ENCODE data around the gene POLR3E.
"Not testable (repeated sequence)": the region's sequence is repeated elsewhere in the genome, so short reads cannot be mapped to it uniquely, and the experiment has no call there.

POLR3E gene

DNA sequence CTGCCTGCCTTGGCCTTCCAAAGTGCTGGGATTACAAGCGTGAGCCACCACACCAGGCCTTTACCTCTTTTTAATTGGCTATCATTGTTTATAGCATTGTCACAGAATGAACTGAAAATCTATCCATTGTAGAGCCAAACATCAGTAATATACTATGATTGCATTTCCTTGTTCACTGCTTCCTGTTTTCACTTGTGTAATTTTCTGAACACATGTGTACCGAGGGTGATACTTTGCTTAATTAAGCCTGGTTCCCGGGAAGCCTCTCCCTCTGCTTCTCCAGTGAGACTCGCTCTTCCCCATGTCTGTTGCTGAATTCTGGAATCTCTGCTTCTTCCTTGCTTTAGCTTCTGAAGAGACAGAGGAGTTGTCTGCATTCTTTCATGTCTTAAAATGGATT is 33.1 kb downstream of the POLR3E start:
- Mint-ChIP-seq H3K27ac (no peak overlapping the region), H3K9me3 (peaks cover 7% of the 10 kb centered on the region), H3K27me3 (no peaks in the 10 kb centered on the region), H3K36me3 (peaks cover 86% of the 10 kb centered on the region), H3K4me3 (no peak overlapping the region), H3K4me1 (no peaks in the 10 kb centered on the region)
- ATAC-seq = no peak

DNA sequence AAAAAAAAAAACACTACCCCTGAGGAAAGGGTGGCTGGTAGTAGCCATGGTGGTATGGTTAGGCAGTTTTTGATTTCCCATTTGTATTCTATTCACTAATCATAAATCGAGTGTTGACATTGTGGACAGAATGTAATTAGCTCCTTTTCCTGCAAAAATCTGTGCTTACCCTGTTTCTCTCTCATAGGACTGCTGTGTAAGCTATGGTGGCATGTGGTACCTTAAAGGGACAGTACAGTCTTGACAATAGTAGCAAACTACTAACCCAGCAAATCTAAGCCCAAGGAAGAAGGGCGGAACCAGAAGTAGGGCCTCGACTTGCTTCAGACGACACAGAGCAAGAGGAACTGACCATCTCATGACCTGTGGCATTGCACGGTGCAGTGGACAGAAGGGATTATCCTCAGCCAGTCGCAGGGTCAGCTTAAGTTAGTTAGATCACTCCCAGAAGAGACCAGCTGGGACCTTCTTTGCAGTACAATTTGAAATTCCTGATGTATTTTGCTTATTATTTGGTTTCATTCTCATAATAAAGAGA is 36.3 kb downstream of the POLR3E start:
- Mint-ChIP-seq H3K27ac (no peak overlapping the region), H3K4me3 (no peak overlapping the region), H3K27me3 (no peaks in the 10 kb centered on the region), H3K9me3 (peaks cover 28% of the 10 kb centered on the region), H3K4me1 (no peaks in the 10 kb centered on the region), H3K36me3 (peaks cover 95% of the 10 kb centered on the region)
- no peak for ATAC-seq

DNA sequence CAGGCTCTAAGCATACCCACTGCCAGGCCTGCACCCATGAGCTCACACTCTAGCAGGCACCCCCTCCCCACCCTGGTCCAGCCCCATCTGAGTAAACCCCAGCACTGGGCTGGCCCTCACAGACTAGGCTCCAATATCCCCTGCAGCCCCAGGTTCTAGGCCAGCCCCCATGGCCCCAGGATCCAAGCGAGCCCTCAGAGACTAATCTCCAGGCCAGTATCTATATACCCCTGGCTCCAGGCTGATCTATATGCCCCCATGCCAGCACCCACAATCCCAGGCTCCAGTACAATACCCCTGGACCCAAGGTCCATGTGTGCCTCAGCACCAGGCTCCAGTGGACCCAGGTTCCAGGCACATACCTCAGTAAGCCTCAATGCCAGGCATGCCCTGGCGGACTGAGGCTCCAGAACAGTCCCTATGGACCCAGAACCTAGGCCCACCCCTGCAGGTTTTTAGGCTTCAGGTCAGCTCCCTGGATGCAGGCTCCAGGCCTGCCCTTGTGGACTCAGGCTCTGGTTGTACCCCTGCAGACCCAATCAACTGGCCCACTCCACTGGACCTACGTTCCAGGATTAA is 38.5 kb downstream of the POLR3E start:
- no peak overlapping the region for H3K4me3 Mint-ChIP-seq
- no peaks in the 10 kb centered on the region for H3K27me3 Mint-ChIP-seq
- ATAC-seq = no peak
- no peak overlapping the region for H3K27ac Mint-ChIP-seq
- peaks cover 95% of the 10 kb centered on the region for H3K36me3 Mint-ChIP-seq
- peaks cover 37% of the 10 kb centered on the region for H3K9me3 Mint-ChIP-seq
- H3K4me1 Mint-ChIP-seq = no peaks in the 10 kb centered on the region

DNA sequence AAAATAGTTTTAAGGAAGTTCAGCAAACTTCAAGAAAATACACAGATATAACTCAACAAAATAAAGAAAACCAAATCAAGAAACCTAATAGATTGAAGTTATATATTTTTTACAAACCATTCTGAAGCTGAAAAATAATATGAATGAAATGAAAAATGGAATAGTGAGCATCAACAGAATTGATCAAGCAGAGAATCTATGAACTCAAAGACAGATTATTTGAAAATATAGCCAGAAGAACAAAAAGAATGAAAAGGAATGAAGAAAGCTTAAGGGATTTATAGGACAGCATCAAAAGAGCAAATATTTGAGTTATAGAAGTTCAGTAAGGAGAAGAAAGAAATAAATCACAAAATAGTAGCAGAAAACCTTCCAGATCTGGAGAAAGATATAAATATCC is 39.4 kb downstream of the POLR3E start:
- Mint-ChIP-seq H3K4me1 (no peaks in the 10 kb centered on the region), H3K9me3 (peaks cover 37% of the 10 kb centered on the region), H3K36me3 (peaks cover 88% of the 10 kb centered on the region), H3K27ac (no peak overlapping the region), H3K4me3 (no peak overlapping the region), H3K27me3 (no peaks in the 10 kb centered on the region)
- no peak for ATAC-seq

DNA sequence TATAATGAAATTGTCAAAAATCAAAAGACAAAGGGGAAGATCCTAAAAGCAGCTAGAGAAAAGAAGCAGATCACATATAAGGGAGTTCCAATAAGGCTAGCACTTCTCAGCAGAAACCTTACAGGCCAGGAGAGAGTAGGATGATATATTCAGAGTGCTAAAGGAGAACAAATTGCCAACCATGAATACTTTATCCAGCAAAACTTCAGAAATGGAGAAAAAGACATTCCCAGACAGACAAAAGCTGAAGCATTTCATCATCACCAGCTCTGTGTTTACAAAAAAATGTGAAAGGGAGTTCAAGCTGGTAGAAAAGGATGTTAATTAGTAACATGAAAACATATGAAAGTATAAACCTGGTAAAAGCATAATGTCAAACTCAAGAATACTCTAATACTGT is 39.8 kb downstream of the POLR3E start:
- ATAC-seq = no peak
- H3K27me3 Mint-ChIP-seq = no peaks in the 10 kb centered on the region
- H3K4me1 Mint-ChIP-seq = no peaks in the 10 kb centered on the region
- H3K27ac Mint-ChIP-seq = no peak overlapping the region
- peaks cover 37% of the 10 kb centered on the region for H3K9me3 Mint-ChIP-seq
- no peak overlapping the region for H3K4me3 Mint-ChIP-seq
- H3K36me3 Mint-ChIP-seq = peaks cover 83% of the 10 kb centered on the region

DNA sequence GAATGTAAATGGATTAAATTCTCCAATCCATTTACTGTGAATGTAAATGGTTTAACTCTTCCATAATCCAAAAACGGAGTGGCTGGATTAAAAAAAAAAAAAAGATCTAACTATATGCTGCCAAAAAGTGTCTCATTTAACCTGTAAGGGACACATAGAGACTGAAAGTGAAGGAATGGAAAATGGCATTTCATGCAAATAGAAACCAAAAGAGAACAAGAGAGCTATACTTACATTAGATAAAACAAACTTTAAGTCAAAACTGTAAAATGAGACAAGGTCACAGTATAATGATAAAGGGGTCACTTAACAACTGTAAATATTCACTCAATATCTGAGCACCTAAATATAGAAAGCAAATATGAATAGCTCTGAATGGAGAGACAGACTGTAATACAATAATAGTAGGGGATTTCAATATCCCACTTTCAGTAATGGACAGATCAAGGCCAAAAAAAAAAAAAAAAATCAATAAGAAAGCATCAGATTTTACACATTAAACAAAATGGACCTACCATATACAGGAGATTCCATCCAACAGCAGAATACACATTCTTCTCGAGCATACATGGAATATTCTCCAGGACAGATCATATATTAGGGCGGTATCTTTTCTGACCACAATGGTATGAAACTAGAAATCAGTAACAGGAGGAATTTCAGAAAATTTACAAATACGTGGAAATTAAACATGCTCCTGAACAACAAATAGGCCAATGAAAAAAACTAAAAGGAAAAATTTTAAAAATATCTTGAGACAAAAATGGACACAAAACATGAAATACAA is 40.8 kb downstream of the POLR3E start:
- Mint-ChIP-seq H3K4me3 (no peak overlapping the region), H3K9me3 (peaks cover 37% of the 10 kb centered on the region), H3K4me1 (no peaks in the 10 kb centered on the region), H3K27me3 (no peaks in the 10 kb centered on the region), H3K27ac (no peak overlapping the region), H3K36me3 (peaks cover 75% of the 10 kb centered on the region)
- ATAC-seq = no peak

DNA sequence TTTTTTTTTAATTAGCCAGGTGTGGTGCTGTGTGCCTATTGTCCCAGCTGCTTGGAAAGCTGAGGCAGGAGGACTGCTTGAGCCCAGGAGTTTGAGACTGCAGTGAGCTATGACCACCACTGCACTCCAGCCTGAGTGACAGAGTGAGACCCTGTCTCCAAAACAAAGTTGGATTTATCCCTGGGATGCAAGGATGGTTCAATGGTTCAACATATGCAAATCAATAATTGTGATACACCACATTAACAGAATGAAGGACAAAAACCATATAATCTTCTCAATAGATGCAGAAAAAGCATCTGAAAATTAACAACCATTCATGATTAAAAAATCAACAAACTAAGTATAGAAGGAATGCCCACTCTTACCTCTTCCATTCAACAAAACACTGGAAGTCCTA is 43.7 kb downstream of the POLR3E start:
- Mint-ChIP-seq H3K9me3 (peaks cover 29% of the 10 kb centered on the region), H3K27me3 (no peaks in the 10 kb centered on the region), H3K4me1 (no peaks in the 10 kb centered on the region), H3K4me3 (no peak overlapping the region), H3K27ac (no peak overlapping the region), H3K36me3 (peaks cover 46% of the 10 kb centered on the region)
- no peak for ATAC-seq

DNA sequence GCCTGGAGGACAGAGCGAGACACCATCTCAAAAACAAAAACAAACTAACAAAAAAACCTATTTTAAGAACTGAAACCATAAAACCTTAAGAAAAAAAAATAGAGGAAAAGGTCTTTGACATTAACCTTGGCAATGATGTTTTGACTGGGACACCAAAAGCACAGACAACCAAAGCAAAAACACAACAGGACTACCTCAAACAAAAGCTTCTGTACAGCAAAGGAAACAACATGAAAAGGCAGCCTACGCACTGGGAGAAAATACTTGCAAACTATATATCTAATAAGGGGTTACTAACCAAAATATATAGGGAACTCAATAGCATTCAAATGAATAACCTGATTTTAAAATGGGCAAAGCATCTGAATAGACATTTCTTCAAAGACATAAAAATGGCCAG is 44.9 kb downstream of the POLR3E start:
- peaks cover 42% of the 10 kb centered on the region for H3K36me3 Mint-ChIP-seq
- no peak overlapping the region for H3K4me3 Mint-ChIP-seq
- H3K4me1 Mint-ChIP-seq = no peaks in the 10 kb centered on the region
- H3K27ac Mint-ChIP-seq = no peak overlapping the region
- peaks cover 19% of the 10 kb centered on the region for H3K9me3 Mint-ChIP-seq
- H3K27me3 Mint-ChIP-seq = no peaks in the 10 kb centered on the region
- ATAC-seq = no peak

DNA sequence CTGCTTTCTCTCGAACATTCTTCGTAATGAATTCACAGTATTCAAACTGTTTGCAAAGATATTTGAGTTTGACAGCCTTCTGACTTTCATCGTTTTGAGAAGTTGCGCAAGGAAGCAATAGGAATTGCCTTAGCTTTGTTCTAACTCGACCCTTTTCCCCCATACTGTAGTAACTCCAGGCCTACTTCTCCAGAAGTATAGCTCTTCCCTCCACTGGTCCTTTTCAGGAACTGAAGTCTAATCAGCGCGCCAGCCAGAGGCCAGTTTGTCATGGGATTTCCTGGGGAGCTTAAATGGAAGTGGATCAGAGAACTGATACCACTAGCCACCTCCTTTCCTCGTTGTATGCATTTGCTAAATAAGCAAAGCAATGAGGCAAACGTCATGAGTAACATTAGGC is 49.3 kb downstream of the POLR3E start:
- Mint-ChIP-seq H3K36me3 (peaks cover 31% of the 10 kb centered on the region), H3K27me3 (no peaks in the 10 kb centered on the region), H3K9me3 (no peaks in the 10 kb centered on the region), H3K4me1 (no peaks in the 10 kb centered on the region), H3K4me3 (no peak overlapping the region), H3K27ac (no peak overlapping the region)
- no peak for ATAC-seq

DNA sequence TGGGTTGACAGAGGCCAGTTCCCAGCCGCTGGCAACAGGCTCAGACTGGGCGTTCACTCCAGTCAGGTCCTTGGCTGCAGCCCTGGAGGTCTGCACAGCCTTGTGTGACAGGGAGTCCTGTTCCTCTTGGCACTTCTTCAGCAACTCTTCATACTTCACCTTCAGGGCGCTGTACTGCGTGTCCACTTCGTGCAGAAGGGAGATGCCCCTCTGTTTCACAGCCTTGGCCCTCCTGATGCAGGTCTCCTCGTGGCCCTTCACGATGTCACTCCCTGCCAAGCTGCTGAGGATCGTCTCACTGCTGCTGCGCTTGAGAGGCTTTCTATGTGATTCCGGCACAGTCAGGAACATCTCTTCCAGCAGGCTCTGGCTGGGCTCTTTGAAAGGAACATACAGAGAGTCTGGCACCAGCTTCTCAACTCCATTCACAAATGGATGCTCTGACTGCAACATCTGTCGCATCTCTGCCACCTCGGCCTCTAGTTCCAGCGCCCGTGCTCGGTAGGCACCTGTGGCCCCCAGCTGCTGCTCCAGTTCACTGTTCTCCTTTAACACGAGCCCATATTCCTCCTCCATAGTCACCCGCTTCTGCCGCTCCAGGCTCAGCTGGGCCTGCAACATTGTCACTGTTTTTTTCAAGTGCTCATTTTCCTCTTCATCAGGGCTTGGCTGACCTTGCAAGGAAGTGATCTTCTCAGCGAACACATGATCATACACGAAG is 50.1 kb downstream of the POLR3E start:
- Mint-ChIP-seq H3K27me3 (no peaks in the 10 kb centered on the region), H3K9me3 (no peaks in the 10 kb centered on the region), H3K36me3 (peaks cover 31% of the 10 kb centered on the region), H3K4me1 (no peaks in the 10 kb centered on the region), H3K27ac (no peak overlapping the region), H3K4me3 (no peak overlapping the region)
- ATAC-seq = no peak

DNA sequence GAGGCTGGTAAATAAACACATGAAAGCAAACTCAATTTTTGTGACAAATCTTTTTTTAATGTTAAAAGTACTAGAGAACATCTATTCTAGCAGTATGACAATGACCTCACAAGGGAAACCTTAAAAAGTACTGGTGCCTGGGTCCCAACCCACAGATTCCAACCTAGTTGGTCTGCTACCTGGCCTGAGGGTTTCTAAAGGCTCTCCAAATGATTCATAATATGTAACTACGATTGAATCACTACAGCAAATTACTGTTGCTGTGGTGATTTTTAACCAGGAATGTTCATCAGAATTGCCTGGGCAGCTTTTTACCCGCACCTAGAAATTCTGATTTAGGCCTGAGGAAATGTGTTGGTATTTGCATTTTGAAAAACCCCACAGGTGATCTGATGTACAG is 51.1 kb downstream of the POLR3E start:
- ATAC-seq = no peak
- Mint-ChIP-seq H3K4me1 (peaks cover 4% of the 10 kb centered on the region), H3K36me3 (peaks cover 31% of the 10 kb centered on the region), H3K4me3 (no peak overlapping the region), H3K9me3 (no peaks in the 10 kb centered on the region), H3K27ac (no peak overlapping the region), H3K27me3 (no peaks in the 10 kb centered on the region)

DNA sequence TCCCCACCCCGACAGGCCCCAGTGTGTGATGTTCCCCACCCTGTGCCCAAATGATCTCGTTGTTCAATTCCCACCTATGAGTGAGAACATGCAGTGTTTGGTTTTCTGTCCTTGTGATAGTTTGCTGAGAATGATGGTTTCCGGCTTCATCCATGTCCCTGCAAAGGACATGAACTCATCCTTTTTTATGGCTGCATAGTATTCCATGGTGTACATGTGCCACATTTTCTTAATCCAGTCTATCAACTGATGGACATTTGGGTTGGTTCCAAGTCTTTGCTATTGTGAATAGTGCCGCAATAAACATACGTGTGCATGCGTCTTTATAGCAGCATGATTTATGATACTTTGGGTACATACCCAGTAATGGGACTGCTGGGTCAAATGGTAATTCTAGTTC is 53.8 kb downstream of the POLR3E start:
- Mint-ChIP-seq H3K36me3 (peaks cover 31% of the 10 kb centered on the region), H3K4me1 (peaks cover 27% of the 10 kb centered on the region)
- not testable (repeated sequence) for H3K9me3 Mint-ChIP-seq, H3K27me3 Mint-ChIP-seq, H3K27ac Mint-ChIP-seq, H3K4me3 Mint-ChIP-seq, ATAC-seq

DNA sequence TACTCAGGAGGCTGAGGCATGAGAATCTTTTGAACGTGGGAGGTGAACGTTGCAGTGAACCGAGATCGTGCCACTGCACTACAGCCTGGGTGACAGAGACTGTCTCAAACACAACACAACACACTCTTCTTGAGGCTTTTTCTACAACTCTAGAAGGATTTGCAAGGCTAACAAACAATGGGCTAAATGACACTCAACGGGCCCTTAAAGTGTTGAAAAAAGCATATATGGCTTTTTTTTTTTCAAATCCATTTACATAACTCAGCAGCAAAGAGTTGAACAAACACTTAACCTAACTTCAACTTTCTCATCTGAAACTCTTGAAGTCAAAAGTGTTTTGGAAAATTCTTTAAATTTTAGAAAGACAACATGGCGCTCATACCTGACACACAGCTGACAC is 54.9 kb downstream of the POLR3E start:
- Mint-ChIP-seq H3K9me3 (no peaks in the 10 kb centered on the region), H3K4me1 (peaks cover 27% of the 10 kb centered on the region), H3K27ac (no peak overlapping the region), H3K4me3 (no peak overlapping the region), H3K27me3 (no peaks in the 10 kb centered on the region), H3K36me3 (peaks cover 23% of the 10 kb centered on the region)
- no peak for ATAC-seq

DNA sequence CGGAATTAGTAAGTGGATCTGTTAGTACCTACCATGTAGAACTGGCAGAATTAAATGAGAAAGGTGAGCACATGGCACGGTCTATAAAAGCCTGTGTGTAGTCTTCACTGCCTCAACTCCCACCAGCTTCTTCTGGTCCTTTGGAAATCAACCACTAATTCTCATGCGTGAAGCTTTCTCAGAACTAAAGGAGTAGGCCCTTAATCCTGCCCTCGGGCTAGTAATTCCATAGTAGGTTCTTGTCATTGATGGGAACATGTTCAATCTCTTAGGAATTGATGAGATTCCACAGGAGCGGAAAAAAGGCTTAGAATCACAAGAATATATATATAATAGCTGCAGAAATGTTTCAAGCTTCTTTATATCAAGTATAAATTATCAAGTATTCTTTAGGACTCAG is 55.5 kb downstream of the POLR3E start:
- peaks cover 17% of the 10 kb centered on the region for H3K36me3 Mint-ChIP-seq
- no peak overlapping the region for H3K4me3 Mint-ChIP-seq
- H3K4me1 Mint-ChIP-seq = peaks cover 33% of the 10 kb centered on the region
- no peak for ATAC-seq
- H3K9me3 Mint-ChIP-seq = no peaks in the 10 kb centered on the region
- H3K27ac Mint-ChIP-seq = peak overlapping the region; percentile 83
- no peaks in the 10 kb centered on the region for H3K27me3 Mint-ChIP-seq

DNA sequence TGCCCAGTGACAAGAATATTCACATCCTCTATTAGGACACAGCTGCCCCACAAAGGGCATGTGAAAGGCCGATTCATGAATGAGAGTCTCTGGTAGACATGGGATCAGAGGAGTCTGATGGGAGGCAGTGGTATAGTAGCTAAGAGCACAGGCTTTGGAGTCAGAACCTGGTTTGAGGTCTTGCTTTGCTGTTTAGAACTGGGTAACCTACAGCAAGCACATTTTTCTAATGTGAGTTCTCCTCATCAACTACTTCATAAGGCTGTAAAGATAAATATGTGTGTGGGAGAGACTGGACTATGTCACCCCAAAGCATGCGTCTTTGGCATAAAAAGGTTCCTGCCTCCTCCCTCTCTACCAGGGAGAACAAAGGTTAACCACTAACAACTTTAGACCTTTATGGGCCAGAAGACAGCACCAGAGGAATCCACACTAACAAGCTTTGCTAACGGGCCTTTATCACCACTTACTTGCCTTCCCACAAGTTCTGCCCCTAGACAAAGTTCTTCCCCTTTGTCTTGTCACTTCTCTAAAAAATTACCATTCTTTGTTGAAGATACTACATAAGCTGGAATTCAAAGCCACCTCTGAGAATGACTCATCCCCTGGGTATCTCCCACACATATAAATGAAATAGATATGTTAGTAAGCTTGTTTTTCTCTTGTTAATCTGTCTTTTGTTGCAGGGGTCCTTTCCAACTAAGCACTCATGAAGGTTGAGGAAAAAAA is 56.1 kb downstream of the POLR3E start:
- Mint-ChIP-seq H3K36me3 (peaks cover 16% of the 10 kb centered on the region), H3K9me3 (no peaks in the 10 kb centered on the region), H3K4me3 (no peak overlapping the region), H3K4me1 (peaks cover 39% of the 10 kb centered on the region), H3K27ac (peak overlapping the region; percentile 83), H3K27me3 (no peaks in the 10 kb centered on the region)
- ATAC-seq = peak; percentile 84
